ENCODE results near the gene PAIP2.

Gene PAIP2

GRCh38 chr5:139382807-139383206, 41.2 kb downstream of the PAIP2 start:
- Histone ChIP-seq H4K20me1 (ENCODE audit: insufficient read depth) (no peaks in the 10 kb centered on the region), H3K27me3 (ENCODE audit: insufficient read depth, low read depth) (no peaks in the 10 kb centered on the region), H3K4me1 (ENCODE audit: low read depth, poor library complexity, severe bottlenecking) (peaks cover 47% of the 10 kb centered on the region), H3K9ac (no peak overlapping the region), H3K4me3 (IDR thresholded peaks at IDR 0.05; ENCODE audit: insufficient read depth, low read depth, low read length) (no peak overlapping the region), H3K79me2 (ENCODE audit: insufficient read depth, low read depth) (peaks cover 12% of the 10 kb centered on the region), H3K27ac (no peak overlapping the region), H3K36me3 (ENCODE audit: insufficient read depth) (no peaks in the 10 kb centered on the region), H3K4me2 (no peak overlapping the region), H2AFZ (ENCODE audit: low read depth) (no peak overlapping the region)
- no peak for TF ChIP-seq CTCF (conservative IDR thresholded peaks at IDR 0.05; ENCODE audit: low read depth, low read length)

- no peak within 1 kb of the TSS; the same call in 1 of the 2 replicates for H3K27ac ChIP-seq
These were observed 41.8 kb downstream of the PAIP2 start, which contains the start of gene SLC23A1 for GRCh38 chr5:139383275-139383992. Gene SLC23A1 (minus strand): TSS chr5:139383297. CDS start chr5:139383253, 44 bp downstream.

GRCh38 chr5:139383993-139384590, 42.4 kb downstream of the PAIP2 start:
- Histone ChIP-seq H2AFZ (ENCODE audit: low read depth) (no peak overlapping the region), H3K9ac (no peak overlapping the region), H3K79me2 (ENCODE audit: insufficient read depth, low read depth) (peaks cover 25% of the 10 kb centered on the region), H3K4me3 (IDR thresholded peaks at IDR 0.05; ENCODE audit: insufficient read depth, low read depth, low read length) (no peak overlapping the region), H3K27me3 (ENCODE audit: insufficient read depth, low read depth) (no peaks in the 10 kb centered on the region), H4K20me1 (ENCODE audit: insufficient read depth) (no peaks in the 10 kb centered on the region), H3K4me1 (ENCODE audit: low read depth, poor library complexity, severe bottlenecking) (peaks cover 52% of the 10 kb centered on the region), H3K4me2 (no peak overlapping the region), H3K36me3 (ENCODE audit: insufficient read depth) (no peaks in the 10 kb centered on the region), H3K27ac (peak overlapping the region; percentile 66; the same call in 1 of the 2 replicates)
- no peak for TF ChIP-seq CTCF (conservative IDR thresholded peaks at IDR 0.05; ENCODE audit: low read depth, low read length)

More at GRCh38 chr5:139383275-139383992, 41.8 kb downstream of the PAIP2 start, which contains the start of gene SLC23A1:
- Histone ChIP-seq H3K27me3 (ENCODE audit: insufficient read depth, low read depth) (no peaks in the 10 kb centered on the region), H3K4me1 (ENCODE audit: low read depth, poor library complexity, severe bottlenecking) (peaks cover 52% of the 10 kb centered on the region), H3K9ac (no peak within 1 kb of the TSS), H3K36me3 (ENCODE audit: insufficient read depth) (no peaks in the 10 kb centered on the region), H3K4me3 (IDR thresholded peaks at IDR 0.05; ENCODE audit: insufficient read depth, low read depth, low read length) (no peak within 1 kb of the TSS), H2AFZ (ENCODE audit: low read depth) (no peak within 1 kb of the TSS), H4K20me1 (ENCODE audit: insufficient read depth) (no peaks in the 10 kb centered on the region), H3K79me2 (ENCODE audit: insufficient read depth, low read depth) (peaks cover 18% of the 10 kb centered on the region), H3K4me2 (no peak within 1 kb of the TSS)
- no peak for TF ChIP-seq CTCF (conservative IDR thresholded peaks at IDR 0.05; ENCODE audit: low read depth, low read length)

DNA sequence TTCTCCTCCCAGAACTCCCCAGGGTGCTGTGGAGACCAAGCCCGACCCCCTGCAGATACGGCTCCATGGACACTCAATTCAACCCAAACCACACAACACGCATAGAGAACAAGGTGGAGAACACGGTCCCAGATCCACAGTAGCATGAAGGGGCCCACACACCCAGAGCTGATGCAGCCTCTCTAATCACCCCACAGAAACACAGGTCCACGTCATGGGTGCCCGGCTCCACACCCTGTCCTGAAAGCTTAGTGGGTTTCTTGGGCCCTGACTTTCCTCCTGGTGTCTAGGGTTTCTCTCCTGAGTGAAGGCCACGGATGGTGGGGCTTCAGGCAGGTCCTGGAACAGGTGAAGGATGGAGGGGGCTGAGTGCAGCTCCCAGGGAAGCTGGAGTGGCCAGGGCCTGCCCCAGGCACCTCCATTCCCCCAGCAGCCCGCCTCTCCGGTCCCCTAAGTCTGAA, 43.0 kb downstream of the PAIP2 start:
- Histone ChIP-seq H2AFZ (ENCODE audit: low read depth) (no peak overlapping the region), H3K27ac (peak overlapping the region; percentile 66), H3K4me3 (IDR thresholded peaks at IDR 0.05; ENCODE audit: insufficient read depth, low read depth, low read length) (no peak overlapping the region)

More for the DNA sequence above, 43.0 kb downstream of the PAIP2 start:
- no peak for TF ChIP-seq CTCF (conservative IDR thresholded peaks at IDR 0.05; ENCODE audit: low read depth, low read length)
- Histone ChIP-seq H3K36me3 (ENCODE audit: insufficient read depth) (no peaks in the 10 kb centered on the region), H4K20me1 (ENCODE audit: insufficient read depth) (no peaks in the 10 kb centered on the region), H3K79me2 (ENCODE audit: insufficient read depth, low read depth) (peaks cover 30% of the 10 kb centered on the region), H3K9ac (peak overlapping the region; percentile 10; the same call in 1 of the 2 replicates), H3K4me1 (ENCODE audit: low read depth, poor library complexity, severe bottlenecking) (peaks cover 52% of the 10 kb centered on the region), H3K4me2 (peak overlapping the region; percentile 87), H3K27me3 (ENCODE audit: insufficient read depth, low read depth) (no peaks in the 10 kb centered on the region)

Data from KMS-11 (cell line).